Measurements from ENCODE around the gene KCNJ11. TPM values are rescaled to one million over a fixed set of nuclear protein-coding genes. Genes with fewer than 3 reads are reported as not detected.

KCNJ11 gene
- total and polyA plus RNA-seq, 10 donors, result 0.13 to 3.8 (median 1.5) TPM; not detected in 1

DNA sequence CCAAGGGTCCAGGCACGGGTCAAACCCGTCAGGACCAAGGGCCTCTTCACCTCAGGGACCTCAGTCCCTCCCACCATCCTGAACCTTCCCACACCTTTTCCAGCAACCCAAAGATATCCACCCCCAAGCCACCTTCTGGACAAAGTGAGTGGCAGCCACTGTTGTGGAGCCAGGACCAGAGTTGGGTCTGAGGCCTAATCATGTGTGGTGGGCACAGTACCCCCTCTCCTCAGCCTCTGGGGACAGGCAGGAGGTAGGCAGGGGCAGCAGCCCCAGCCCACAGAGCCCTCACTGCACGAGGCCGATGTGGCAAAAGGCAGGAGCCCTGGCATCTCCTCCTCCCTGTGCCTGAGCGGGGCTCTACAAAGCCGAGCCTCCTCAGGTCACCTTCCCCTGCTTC, 2.5 kb downstream of the KCNJ11 start:
- no peak overlapping the region for H3K4me3 ChIP-seq
- no peak overlapping the region for H3K27ac ChIP-seq
- H3K4me1 ChIP-seq, result peaks cover 0 to 34% (median 12%) of the 10 kb centered on the region in 6 donors
- peaks cover 0 to 40% (median 0%) of the 10 kb centered on the region in 7 donors for H3K27me3 ChIP-seq (replicated peaks in 1 of 7)
- TF ChIP-seq POLR2A (IDR thresholded peaks at IDR 0.05), result no peak
- TF ChIP-seq POLR2AphosphoS5 (IDR thresholded peaks at IDR 0.05), result no peak
- TF ChIP-seq, protein P1, sequence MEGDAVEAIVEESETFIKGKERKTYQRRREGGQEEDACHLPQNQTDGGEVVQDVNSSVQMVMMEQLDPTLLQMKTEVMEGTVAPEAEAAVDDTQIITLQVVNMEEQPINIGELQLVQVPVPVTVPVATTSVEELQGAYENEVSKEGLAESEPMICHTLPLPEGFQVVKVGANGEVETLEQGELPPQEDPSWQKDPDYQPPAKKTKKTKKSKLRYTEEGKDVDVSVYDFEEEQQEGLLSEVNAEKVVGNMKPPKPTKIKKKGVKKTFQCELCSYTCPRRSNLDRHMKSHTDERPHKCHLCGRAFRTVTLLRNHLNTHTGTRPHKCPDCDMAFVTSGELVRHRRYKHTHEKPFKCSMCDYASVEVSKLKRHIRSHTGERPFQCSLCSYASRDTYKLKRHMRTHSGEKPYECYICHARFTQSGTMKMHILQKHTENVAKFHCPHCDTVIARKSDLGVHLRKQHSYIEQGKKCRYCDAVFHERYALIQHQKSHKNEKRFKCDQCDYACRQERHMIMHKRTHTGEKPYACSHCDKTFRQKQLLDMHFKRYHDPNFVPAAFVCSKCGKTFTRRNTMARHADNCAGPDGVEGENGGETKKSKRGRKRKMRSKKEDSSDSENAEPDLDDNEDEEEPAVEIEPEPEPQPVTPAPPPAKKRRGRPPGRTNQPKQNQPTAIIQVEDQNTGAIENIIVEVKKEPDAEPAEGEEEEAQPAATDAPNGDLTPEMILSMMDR (IDR thresholded peaks at IDR 0.05 in 8 of 11, conservative IDR thresholded peaks at IDR 0.05 in 3 of 11), result no peak
- DNase-seq, result no peak
- no peaks in the 10 kb centered on the region for H3K36me3 ChIP-seq
- H3K9me3 ChIP-seq, result no peaks in the 10 kb centered on the region
- intact Hi-C loops (cut with DNase I; ENCODE audit: low total_unique reads), result loop anchor here (2.0 kb wide), 1 partner anchor 117 kb away; no protein-coding TSS in a partner anchor
- WGBS, 5 donors, result 45 to 89% (median 79%) methylated on average over 2 to 6 of the region's 6 CpGs

DNA sequence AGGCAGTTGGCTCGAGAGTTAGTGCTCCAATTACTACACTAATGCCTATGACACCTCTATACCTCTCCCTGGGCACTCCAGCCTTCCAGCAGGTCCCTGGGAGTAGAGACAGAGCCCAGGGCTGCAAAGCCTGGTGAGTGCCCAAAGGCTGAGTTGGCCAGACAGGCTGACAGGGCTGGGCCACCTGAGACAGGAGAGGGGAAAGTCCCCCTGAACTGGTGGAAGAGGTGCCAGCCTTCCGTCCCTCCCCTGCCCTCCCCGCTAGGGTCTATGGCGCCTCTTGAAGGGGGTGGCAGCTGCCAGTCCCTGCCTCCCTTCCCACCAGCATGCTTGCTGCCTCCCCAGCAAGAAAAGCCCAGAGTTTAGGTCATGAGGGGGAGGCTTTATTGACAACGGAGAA, 3.0 kb downstream of the KCNJ11 start:
- no peaks in the 10 kb centered on the region for H3K36me3 ChIP-seq
- intact Hi-C loops (cut with DNase I; ENCODE audit: low total_unique reads), result loop anchor here (2.0 kb wide), 1 partner anchor 117 kb away; no protein-coding TSS in a partner anchor

DNA sequence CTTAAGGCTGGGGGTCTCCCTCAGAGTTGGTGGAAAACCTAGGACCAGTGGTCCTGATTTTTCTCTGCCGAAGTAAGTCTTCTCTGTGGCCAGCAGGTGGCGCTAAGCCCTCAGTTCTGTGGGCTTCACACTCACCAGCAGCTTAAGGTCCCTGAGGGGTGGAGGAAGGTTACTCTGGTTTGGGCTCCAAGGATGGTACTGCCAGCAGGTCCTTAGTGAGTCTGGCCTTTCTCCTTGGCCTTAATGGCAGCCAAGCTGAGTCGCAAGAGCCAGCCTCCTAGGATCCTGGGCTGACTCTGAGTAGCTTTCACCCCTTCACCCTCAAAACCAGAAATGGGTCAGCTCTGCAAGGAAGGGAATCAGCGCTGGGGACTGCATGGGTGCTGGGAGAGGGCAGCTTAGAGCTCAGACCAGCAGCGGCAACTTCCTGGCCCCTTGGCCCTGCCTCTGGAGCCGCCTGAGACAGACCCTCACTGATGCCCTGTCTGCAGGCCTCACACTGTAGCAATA, 4.4 kb downstream of the KCNJ11 start:
- Histone ChIP-seq H3K4me1 (peaks cover 0 to 24% (median 6%) of the 10 kb centered on the region in 6 donors), H3K27me3 (replicated peaks in 1 of 7) (peaks cover 0 to 35% (median 0%) of the 10 kb centered on the region in 7 donors), H3K4me3 (no peak overlapping the region), H3K27ac (no peak overlapping the region), H3K9me3 (peaks cover 0 to 2% (median under 1%) of the 10 kb centered on the region in 8 donors), H3K36me3 (peaks cover 0 to 6% (median 0%) of the 10 kb centered on the region in 6 donors)
- DNase-seq, result peak; percentile 93
- intact Hi-C loops (cut with DNase I; ENCODE audit: low total_unique reads), result loop anchor here (2.0 kb wide), 1 partner anchor 119 kb away; no protein-coding TSS in a partner anchor
- 44 to 50% (median 48%) methylated on average over 6 of the region's 6 CpGs for WGBS, 5 donors
- TF ChIP-seq POLR2A (IDR thresholded peaks at IDR 0.05), result no peak
- TF ChIP-seq, protein P1 (IDR thresholded peaks at IDR 0.05 in 8 of 11, conservative IDR thresholded peaks at IDR 0.05 in 3 of 11), result peak; percentile 64 to 92 (median 85)

More for the DNA sequence above, 3.0 kb downstream of the KCNJ11 start:
- no peaks in the 10 kb centered on the region for H3K9me3 ChIP-seq
- H3K4me1 ChIP-seq, result peaks cover 0 to 34% (median 12%) of the 10 kb centered on the region in 6 donors
- 80 to 92% (median 88%) methylated on average over 4 to 5 of the region's 5 CpGs for whole genome bisulfite sequencing, 5 donors
- H3K27me3 ChIP-seq (replicated peaks in 1 of 7), result peaks cover 0 to 40% (median 0%) of the 10 kb centered on the region in 7 donors
- peak; percentile 69 for DNase-seq
- H3K27ac ChIP-seq, result no peak overlapping the region
- TF ChIP-seq POLR2A (IDR thresholded peaks at IDR 0.05) (no peak), POLR2AphosphoS5 (IDR thresholded peaks at IDR 0.05) (no peak)
- TF ChIP-seq, protein P1 (IDR thresholded peaks at IDR 0.05 in 8 of 11, conservative IDR thresholded peaks at IDR 0.05 in 3 of 11), result no peak
- H3K4me3 ChIP-seq, result no peak overlapping the region

DNA sequence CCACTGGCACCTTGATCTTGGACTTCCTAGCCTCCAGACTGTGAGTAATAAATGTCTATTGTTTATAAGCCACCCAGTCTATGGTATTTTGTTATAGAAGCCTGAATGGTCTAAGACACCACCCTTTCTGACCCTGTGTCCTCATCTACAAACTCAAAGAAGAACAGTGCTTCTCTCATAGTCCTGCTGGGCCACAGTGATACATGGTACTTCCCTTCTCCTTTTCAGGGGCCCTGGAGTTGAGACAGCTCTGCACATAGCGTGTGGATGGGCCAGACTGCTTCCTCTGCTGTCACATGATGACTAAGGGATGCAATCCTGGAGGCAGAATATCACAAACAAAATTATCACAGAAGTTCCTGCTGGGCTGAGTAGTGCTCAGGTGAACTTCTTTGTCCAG, 5.0 kb downstream of the KCNJ11 start:
- WGBS, 5 donors, result 48 to 93% (median 70%) methylated on average over 1 of the region's 1 CpG

More for the DNA sequence above, 5.0 kb downstream of the KCNJ11 start:
- TF ChIP-seq, protein P1 (IDR thresholded peaks at IDR 0.05 in 8 of 11, conservative IDR thresholded peaks at IDR 0.05 in 3 of 11), result no peak
- TF ChIP-seq POLR2A (IDR thresholded peaks at IDR 0.05), result no peak
- TF ChIP-seq POLR2AphosphoS5 (IDR thresholded peaks at IDR 0.05), result no peak
- intact Hi-C loops (cut with DNase I; ENCODE audit: low total_unique reads), result no loop called here
- peaks cover 0 to 12% (median 0%) of the 10 kb centered on the region in 6 donors for H3K36me3 ChIP-seq
- H3K9me3 ChIP-seq, result peaks cover 0 to 7% (median 6%) of the 10 kb centered on the region in 8 donors
- no peak overlapping the region for H3K27ac ChIP-seq
- H3K27me3 ChIP-seq (replicated peaks in 1 of 7), result peaks cover 0 to 31% (median 0%) of the 10 kb centered on the region in 7 donors
- H3K4me1 ChIP-seq, result peaks cover 0 to 20% (median 2%) of the 10 kb centered on the region in 6 donors
- H3K4me3 ChIP-seq, result no peak overlapping the region
- DNase-seq, result no peak
